ENCODE measurements around the gene MTUS2.

GRCh38 chr13:28976636-28977035 lies 156.5 kb downstream of the MTUS2 start:
- TF ChIP-seq CTCF (IDR thresholded peaks at IDR 0.05), result no peak
- TF ChIP-seq EP300 (IDR thresholded peaks at IDR 0.05; ENCODE audit: low read depth), result no peak
- no peak for TF ChIP-seq POLR2A (IDR thresholded peaks at IDR 0.05)
- TF ChIP-seq POLR2AphosphoS5 (IDR thresholded peaks at IDR 0.05), result no peak
